M059J (cell line): ENCODE data around the gene PDZD2. TPM values are rescaled to one million over a fixed set of nuclear protein-coding genes. Genes with fewer than 3 reads are reported as not detected.
"Not testable (repeated sequence)": the region's sequence is repeated elsewhere in the genome, so short reads cannot be mapped to it uniquely, and the experiment has no call there.

Experiments
- DNase-seq: peaks from one replicate; pipeline ENCODE4 v3.0.0-alpha.2; 2012; ENCODE audit warnings: low read depth
- total RNA-seq: library from RNA; depleted of rRNA; stranded (reverse); fragments of >200 nt; shearing (Covaris generic); gene quantifications from 2 replicates; pipeline ENCODE4 v1.2.3, GENCODE V29; 2014

PDZD2 gene
- total RNA-seq, 1 experiment from 2014 or later, result 7.1 TPM

DNA sequence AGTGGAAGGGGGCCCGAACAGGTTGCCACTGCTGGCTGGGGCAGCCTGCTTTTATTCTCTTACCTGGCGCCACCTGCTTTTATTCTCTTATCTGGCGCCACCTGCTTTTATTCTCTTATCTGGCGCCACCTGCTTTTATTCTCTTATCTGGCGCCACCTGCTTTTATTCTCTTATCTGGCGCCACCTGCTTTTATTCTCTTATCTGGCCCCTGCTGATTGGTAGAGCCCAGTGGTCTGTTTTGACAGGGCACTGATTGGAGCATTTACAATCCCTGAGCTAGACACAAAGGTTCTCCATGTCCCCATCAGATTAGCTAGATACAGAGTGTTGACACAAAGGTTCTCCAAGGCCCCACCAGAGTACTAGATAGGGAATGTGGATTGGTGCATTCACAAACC is 52.5 kb downstream of the PDZD2 start:
- DNase-seq, result not testable (repeated sequence)

DNA sequence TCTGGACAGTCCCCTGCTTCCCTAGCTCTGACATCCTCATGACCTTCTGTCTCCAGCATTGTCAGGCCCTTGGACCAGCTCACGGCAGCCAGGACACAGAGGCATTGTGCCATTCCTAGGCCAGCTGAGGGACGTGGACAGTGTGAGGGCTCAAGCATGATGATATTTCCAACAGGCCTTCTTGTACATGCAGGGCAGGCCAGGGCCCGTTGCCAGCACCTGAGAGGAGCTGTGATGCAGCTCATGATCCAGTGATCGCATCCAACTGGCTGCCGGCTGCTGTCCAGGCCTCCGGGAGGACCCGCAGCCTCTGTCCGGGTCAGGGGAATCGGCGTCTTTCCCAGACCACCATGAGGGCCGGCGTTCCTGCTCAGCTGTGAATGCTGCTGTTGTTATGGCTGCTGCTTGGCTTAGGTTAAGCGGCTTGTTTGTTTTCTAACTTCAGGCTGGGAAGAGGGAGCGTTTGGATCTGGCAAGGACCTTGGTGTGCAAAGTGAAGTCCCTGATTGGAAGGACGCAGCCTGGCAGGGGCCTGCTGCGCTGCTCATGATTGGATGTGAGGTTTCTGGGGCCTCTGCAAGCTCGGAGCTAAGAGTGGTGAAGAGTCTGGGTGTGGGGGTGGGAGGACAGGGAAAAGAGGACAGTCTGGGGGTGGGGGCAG is 53.8 kb downstream of the PDZD2 start:
- no peak for DNase-seq

DNA sequence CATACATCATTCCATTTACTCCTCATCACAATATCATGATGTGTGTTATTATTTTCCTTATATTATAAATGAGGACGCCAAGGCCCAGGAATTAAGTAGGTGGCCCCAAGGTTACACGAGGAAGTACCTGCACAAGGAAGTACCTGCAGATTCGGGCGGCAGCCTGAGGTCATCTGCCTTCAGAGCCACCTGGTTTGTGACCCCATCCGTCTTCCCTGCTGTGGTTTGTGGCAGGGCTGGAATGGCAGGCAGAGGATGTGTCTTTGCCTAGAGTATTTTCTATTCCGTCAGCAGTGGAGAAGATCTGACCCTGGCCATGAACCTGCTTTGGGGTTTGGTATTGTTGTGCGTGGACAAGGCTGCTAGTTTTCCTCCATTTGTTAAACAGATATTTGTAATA is 59.7 kb downstream of the PDZD2 start:
- no peak for DNase-seq

- no peak for DNase-seq
Measured at GRCh38 chr5:31701642-31702299, 62.8 kb downstream of the PDZD2 start.

- no peak for DNase-seq
Measured at GRCh38 chr5:31702712-31703111, 63.8 kb downstream of the PDZD2 start.

- no peak for DNase-seq
Measured at GRCh38 chr5:31703757-31704156, 64.8 kb downstream of the PDZD2 start.

DNA sequence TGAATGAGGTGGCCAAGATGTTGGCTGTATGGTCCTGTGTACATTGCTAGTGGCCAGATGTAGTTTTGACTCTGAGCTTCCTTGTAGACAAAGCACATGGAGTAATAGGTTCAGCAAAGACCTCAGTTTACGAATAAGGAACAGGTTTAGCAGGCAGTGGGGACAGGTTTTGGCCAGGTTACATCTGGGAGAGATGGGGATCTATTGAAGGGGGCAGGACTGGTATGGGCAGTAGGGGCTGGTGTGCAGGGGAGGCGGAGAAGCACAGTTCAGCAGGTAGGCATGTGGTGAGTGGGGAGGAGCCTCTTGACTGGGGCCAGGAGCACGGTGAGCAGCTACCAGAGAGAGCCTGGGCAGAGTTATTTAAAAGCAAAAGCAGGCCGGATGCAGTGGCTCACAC is 67.3 kb downstream of the PDZD2 start:
- DNase-seq, result no peak

- no peak for DNase-seq
Measured at GRCh38 chr5:31707329-31707728, 68.4 kb downstream of the PDZD2 start.

GRCh38 chr5:31708089-31708488 is 69.2 kb downstream of the PDZD2 start:
- no peak for DNase-seq

DNA sequence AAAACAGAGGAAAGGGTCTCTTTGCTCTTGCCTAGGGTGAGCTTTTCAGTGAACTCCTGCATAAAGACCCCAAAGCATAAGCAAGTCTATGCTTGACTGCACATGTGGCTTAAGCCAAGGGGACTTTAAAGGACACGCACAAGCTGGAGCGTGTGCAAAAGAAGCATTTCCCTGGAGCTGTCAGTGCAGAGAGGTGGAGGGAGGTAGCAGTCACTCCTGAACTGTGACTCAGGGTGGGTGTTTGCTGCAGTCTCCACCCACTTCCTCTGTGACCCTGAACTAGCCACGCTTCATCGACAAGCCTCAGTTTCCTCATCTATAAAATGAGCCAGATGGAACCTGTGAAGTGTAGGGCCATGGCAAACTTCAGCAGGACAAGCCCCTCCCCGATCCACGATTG is 72.4 kb downstream of the PDZD2 start:
- DNase-seq, result no peak

- no peak for DNase-seq
Measured at GRCh38 chr5:31711935-31712592, 73.1 kb downstream of the PDZD2 start.

- no peak for DNase-seq
Measured at GRCh38 chr5:31717561-31717960, 78.6 kb downstream of the PDZD2 start.

DNA sequence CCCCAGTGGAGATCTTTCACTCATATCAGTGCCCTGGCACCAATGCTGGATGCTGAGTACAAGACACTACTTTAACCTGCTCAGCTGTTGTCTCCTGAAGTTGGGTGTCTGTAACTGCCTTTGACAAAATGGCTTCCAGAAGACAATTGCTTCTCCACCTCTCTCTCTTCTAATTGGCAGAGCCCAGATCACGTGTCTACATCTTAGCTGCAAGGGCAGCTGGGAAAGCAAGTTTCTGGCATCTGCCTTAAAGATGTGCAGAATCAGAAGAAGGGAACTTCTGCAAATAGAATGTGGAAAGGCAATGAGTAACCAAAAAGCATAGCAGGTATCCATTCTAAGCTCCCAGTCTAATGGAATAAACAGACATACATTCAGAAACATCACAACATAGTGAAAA is 81.1 kb downstream of the PDZD2 start:
- peak; percentile 14 for DNase-seq

GRCh38 chr5:31720811-31721345 is 81.9 kb downstream of the PDZD2 start:
- DNase-seq, result no peak

DNA sequence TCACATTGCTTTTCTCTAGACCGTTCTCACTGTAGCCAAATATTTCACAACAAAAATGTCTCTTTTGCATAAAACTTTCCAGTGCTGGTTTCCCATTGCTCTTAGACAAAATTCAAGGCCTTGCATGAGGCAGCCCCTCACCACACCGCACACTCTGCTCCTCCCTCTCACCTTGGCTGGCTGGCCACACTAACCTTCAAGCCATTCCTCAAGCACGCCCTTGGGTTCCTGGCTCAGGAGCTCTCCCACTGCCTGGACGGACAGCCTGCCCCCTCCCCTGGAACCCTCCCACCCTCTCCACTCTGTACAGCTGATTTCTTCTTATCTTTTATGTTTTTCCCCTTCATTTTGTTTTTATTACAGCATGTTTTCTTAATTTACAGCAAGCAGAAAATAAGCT is 83.2 kb downstream of the PDZD2 start:
- no peak for DNase-seq

DNA sequence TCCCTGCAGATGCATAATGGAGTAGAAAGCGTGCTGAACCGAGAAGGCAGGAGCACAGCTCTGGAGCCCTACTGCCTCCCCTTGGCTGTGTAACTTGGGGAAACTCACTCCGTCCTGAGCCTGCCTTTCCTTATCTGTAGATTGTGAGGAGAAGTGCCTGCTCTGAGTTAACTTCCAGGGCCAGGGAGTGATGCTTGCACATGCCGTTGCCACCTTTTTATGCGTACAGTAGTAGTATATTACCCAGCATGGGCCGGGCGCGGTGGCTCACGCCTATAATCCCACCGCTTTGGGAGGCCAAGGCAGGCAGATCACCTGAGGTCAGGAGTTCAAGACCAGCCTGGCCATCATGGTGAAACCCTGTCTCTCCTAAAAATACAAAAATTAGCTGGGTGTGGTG is 87.1 kb downstream of the PDZD2 start:
- DNase-seq, result no peak

- no peak for DNase-seq
Measured at GRCh38 chr5:31726952-31727351, 88.0 kb downstream of the PDZD2 start.

GRCh38 chr5:31728039-31728438 is 89.1 kb downstream of the PDZD2 start:
- no peak for DNase-seq

DNA sequence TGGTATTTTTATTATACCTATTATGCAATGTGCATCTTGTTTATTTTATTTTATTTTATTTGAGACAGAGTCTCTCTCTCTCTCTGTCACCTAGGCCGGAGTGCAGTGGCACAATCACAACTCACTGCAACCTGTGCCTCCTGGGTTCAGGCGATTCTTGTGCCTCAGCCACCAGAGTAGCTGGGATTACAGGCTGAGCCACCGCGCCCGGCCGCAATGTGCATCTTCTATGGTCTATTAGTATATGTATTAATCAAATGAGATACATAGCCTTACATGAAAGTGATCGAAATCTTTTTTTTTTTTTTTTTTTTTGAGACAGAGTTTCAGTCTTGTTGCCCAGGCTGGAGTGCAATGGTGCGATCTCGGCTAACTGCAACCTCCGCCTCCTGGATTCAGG is 89.9 kb downstream of the PDZD2 start:
- not testable (repeated sequence) for DNase-seq

GRCh38 chr5:31730139-31730538 is 91.2 kb downstream of the PDZD2 start:
- DNase-seq, result no peak

DNA sequence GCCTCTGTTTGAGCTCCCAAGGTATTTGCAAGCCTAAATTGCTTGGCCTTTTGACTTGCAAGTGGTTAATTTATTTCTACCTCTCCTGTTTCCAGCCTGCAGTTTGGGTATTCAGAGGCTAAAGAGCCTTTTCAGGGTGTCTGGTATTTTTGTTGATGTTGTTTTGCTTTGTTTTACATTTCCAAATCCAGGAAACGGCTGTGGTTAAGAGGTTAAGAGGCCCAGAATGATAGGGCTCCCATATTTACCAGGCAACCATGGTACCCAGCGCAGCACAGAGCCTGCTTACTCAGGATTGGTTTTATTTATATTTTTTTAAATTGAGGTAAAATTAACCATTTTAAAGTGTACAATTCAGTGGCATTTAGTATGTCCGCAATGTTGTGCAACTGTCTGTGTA is 92.1 kb downstream of the PDZD2 start:
- DNase-seq, result peak; percentile 76

DNA sequence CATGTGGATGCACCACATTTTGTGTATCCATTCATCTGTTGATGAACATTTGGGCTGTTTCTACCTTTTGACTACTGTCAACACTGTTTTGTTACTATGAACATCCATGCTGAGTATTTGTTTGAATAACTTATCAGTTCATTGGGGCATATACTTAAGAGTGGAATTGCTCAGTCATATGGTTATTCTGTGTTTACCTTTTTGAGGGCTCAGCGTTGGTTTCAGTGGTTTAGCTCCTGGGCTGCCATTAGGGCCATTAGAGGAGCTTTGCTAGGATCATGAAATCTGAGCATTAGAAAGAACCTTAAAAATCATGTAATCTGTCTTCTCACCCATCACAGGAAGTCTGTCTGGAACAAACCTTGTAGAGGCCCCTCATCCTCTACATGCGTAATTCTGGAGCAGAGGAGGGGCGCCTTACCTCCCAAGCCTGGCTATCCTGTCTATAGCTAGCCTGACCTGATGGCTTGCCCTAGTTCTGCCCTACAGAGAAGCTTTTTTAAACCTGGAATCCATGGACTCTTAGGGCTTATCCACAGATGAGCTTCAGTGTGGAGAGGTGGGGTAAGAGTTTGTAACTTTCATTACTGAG is 92.9 kb downstream of the PDZD2 start:
- peak; percentile 57 for DNase-seq

- not testable (repeated sequence) for DNase-seq
Measured at GRCh38 chr5:31732821-31733220, 93.9 kb downstream of the PDZD2 start.
